NT2/D1 (cell line): ENCODE data around the gene PRPF40B.

Experiments
- DNase-seq: peaks from one replicate; pipeline ENCODE4 v3.0.0-alpha.2; 2011; ENCODE audit warnings: low read depth, low spot score
- H3K27me3 ChIP-seq: 2 replicates; pipeline ENCODE4 v1.6.0; 2011; ENCODE audit warnings: mild to moderate bottlenecking; ENCODE audit not compliant: insufficient read length, insufficient read depth
- H3K36me3 ChIP-seq: 2 replicates; pipeline ENCODE4 v1.6.1; 2011; ENCODE audit warnings: mild to moderate bottlenecking, low read length, mixed read lengths; ENCODE audit not compliant: insufficient read depth, insufficient read length
- H3K4me1 ChIP-seq: 2 replicates; pipeline ENCODE4 v1.5.1; 2011; ENCODE audit not compliant: insufficient read depth, insufficient read length
- H3K4me3 ChIP-seq: 2 replicates; pipeline ENCODE4 v1.5.1; 2011; ENCODE audit warnings: low read depth; ENCODE audit not compliant: insufficient read length
- H3K9ac ChIP-seq: 2 replicates; pipeline ENCODE4 v1.6.0; 2011; ENCODE audit warnings: low read depth; ENCODE audit not compliant: insufficient read length
- H3K9me3 ChIP-seq: 2 replicates; pipeline ENCODE4 v1.5.1; 2011; ENCODE audit warnings: mild to moderate bottlenecking, low read length; ENCODE audit not compliant: insufficient read depth
- SUZ12 ChIP-seq: IDR thresholded peaks from 2 replicates; pipeline ENCODE4 v1.6.1; 2011; ENCODE audit not compliant: insufficient read length, insufficient read depth; ENCODE audit errors: extremely low read depth
- YY1 ChIP-seq: IDR thresholded peaks from 2 replicates; pipeline ENCODE4 v1.6.1; 2011; ENCODE audit not compliant: insufficient read length, insufficient read depth
- ZNF274 ChIP-seq: IDR thresholded peaks from 2 replicates; pipeline ENCODE4 v1.6.1; 2011; ENCODE audit warnings: mild to moderate bottlenecking, low read depth, low read length

The PRPF40B gene

DNA sequence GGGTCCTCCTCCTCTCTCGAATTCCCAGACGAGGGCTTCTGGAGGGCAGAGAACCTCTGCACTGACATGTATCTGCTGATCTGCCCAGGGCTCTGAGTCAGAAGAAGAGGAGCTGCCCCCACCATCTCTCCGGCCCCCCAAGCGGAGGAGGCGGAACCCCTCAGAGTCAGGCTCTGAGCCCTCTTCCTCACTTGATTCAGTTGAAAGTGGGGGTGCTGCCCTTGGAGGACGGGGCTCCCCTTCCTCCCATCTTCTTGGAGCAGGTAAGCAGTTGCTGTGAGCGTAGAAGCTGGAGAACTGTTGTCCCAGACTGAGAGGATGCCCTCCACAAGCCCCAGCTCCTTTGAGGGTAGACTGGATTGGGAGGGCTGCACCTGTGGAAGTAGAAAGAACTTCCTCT, 19.8 kb downstream of the PRPF40B start:
- H3K4me1 ChIP-seq = peaks cover 9% of the 10 kb centered on the region
- no peak for DNase-seq
- TF ChIP-seq ZNF274 = no peak
- no peak for TF ChIP-seq SUZ12
- no peak for TF ChIP-seq YY1
- H3K36me3 ChIP-seq = peaks cover 66% of the 10 kb centered on the region
- no peaks in the 10 kb centered on the region for H3K27me3 ChIP-seq
- no peak overlapping the region for H3K4me3 ChIP-seq
- H3K9me3 ChIP-seq = no peaks in the 10 kb centered on the region
- no peak overlapping the region for H3K9ac ChIP-seq

DNA sequence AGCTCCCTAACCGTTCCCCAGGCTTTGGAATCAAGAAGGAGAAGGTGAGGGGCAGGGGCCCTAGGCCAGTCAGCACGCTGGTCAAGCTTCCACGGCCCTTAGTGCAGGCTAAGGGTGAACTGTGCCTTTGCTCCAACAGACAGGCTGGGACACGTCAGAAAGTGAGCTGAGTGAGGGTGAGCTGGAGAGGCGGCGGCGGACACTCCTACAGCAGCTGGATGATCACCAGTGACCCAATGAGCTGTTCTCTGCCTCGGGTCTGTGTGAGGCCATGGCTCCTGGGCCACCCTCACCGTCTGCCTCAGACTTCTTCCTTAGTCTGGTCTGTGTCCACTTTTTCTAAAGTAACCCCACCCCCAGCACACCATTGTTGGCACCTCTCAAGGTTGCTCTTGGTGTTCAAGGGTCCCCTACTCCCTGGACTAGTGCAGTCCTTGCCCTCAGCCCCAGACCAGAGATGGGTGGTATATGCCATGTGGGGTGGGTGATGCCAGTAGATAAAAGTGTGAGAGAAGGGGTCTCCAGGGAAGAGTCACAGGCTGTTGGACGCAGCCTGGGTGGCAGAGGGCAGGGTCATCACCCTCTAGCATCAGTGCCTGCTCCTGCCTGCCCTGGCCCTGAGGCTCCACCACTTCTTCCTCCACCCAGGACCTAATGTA, 20.7 kb downstream of the PRPF40B start:
- Histone ChIP-seq H3K9me3 (no peaks in the 10 kb centered on the region), H3K4me1 (peaks cover 9% of the 10 kb centered on the region), H3K27me3 (no peaks in the 10 kb centered on the region), H3K4me3 (no peak overlapping the region), H3K36me3 (peaks cover 75% of the 10 kb centered on the region), H3K9ac (no peak overlapping the region)
- DNase-seq = no peak
- no peak for TF ChIP-seq YY1
- TF ChIP-seq SUZ12 = no peak
- TF ChIP-seq ZNF274 = no peak

DNA sequence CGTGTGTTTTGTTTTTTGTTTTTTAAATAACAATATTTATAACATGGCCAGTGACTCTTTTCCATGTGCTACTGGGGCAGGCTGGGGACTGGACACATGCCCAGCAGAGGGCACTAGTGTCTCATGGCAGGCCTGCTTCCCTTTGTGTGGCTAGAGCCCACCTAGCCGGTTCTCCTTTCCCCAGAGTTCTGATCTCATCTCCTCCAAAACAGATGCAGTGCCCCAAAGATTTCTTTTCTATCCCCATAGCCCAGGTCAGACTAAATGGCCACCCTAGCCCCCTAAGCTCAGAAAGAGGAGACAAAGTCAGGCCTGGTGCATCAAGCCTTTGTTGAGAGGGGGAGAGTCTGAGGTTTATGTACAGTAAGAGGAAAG, 21.2 kb downstream of the PRPF40B start:
- Histone ChIP-seq H3K9ac (no peak overlapping the region), H3K27me3 (no peaks in the 10 kb centered on the region)

DNA sequence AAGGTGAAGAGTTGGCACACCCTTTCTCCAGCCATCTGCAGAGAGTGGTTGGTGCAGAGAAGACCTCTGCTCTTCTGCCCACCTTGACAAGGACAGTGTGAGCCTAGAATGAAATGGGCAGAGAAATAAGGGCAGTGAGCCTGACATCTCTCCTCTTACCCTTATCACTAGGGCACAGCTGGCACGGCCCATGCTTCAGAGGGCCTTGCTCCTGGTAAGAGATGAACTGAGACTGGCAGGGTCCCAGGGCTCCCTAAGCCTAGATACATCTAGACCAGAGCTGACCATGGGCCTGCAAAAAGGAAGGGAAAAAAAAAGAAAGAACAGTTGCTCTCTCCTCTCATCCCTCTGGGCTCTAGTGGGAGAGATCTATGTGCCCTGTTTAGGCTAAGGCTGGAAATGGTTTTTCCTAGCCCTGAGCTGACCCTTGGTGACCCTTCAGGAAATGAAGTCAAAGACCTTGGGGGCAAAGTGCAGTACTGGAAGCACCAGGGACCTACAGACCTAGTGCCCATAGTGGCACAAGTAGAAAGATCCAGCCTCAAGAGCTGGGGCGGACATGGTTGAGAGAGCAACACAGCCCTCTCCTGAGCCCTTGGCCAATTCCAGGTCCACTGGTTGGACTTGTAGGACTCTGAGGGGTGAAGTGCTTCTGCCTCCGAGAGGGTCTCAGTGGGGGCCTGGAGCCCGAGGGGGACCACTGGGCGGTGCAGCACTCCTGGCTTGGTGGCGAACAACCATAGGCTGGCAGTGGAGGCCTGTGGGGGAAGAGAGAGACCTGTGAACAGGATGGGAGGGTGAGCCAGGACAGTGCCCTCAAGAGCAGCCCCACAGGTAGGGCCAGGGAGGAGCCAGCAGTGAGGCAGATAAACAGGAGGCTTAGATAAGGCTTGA, 22.0 kb downstream of the PRPF40B start:
- Histone ChIP-seq H3K9me3 (no peaks in the 10 kb centered on the region), H3K9ac (no peak overlapping the region), H3K4me3 (no peak overlapping the region), H3K4me1 (peaks cover 9% of the 10 kb centered on the region), H3K36me3 (peaks cover 88% of the 10 kb centered on the region), H3K27me3 (no peaks in the 10 kb centered on the region)
- DNase-seq = no peak
- TF ChIP-seq ZNF274 = no peak
- TF ChIP-seq SUZ12 = no peak
- no peak for TF ChIP-seq YY1

More for the DNA sequence above, 21.2 kb downstream of the PRPF40B start:
- peak; percentile 64 for DNase-seq
- TF ChIP-seq SUZ12 (no peak), ZNF274 (no peak), YY1 (no peak)
- H3K36me3 ChIP-seq = peaks cover 81% of the 10 kb centered on the region
- H3K9me3 ChIP-seq = no peaks in the 10 kb centered on the region
- H3K4me3 ChIP-seq = no peak overlapping the region
- H3K4me1 ChIP-seq = peaks cover 9% of the 10 kb centered on the region

DNA sequence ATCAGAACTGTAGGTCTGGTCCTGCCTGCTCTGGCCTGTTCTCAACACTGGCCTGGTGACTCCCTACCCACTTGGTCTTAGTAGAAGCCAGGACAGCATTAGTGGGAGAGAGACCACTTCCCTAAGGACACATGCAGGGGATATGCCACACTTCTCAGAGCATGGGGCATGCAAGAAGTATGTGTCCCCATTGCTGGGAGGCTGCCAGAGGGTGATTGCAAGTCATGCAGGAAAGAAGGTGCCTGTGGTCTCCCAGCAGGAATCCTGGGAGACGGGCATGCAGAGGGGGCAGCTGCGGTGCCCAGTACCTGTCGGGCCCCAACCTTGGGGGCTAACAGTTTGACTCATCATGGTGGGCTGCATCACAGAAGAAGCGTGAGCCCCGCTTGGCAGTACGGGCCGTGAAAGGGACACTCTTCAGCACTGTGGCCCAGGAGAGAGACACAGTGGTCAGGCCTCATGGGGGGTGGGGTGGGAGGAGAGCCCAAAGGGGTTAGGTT, 23.0 kb downstream of the PRPF40B start:
- Histone ChIP-seq H3K9me3 (no peaks in the 10 kb centered on the region), H3K27me3 (no peaks in the 10 kb centered on the region), H3K9ac (no peak overlapping the region), H3K36me3 (peaks cover 98% of the 10 kb centered on the region), H3K4me3 (no peak overlapping the region), H3K4me1 (peaks cover 9% of the 10 kb centered on the region)
- no peak for TF ChIP-seq YY1
- TF ChIP-seq ZNF274 = no peak
- no peak for TF ChIP-seq SUZ12
- DNase-seq = no peak

DNA sequence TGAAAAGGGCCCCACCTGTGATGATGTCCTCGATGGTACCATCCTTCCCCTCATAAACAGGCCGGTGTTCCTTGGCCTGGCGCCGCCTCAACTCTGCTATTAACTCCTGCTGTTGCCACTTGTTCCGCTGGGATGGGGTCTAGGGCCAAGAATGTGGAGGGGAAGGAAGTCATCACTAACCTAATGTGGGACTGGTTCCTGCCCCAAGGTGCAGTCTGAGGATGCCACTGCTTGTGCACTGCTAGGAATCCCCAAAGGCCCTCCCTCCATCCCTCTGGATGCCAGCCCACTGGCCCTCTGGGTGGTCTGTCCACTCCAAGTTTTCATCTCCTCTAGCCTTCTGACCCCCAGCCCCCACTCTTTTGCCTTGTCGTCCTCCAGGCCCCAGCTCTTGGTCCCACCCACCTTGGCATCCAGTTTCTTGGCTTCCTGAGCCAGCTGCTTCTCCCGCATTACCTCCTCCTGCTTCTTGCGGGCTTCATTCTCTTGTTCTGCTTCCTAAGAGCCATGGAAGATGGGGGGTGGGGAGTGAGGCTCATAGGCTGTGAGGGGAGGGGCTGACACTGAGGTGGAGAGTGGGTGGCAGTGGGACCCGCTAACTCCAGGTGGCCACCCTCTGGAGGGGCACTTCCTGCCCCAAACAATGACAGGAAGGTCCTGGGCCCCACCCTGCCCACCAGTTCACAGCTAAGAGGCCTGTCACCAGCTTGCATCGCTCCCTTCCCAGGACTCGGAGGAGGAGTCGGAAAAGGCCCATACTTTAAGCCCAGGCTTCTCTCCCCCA, 23.7 kb downstream of the PRPF40B start:
- H3K27me3 ChIP-seq = no peaks in the 10 kb centered on the region
- TF ChIP-seq YY1 (no peak), ZNF274 (no peak), SUZ12 (no peak)
- DNase-seq = no peak
- peaks cover 8% of the 10 kb centered on the region for H3K4me1 ChIP-seq
- H3K36me3 ChIP-seq = peaks cover 99% of the 10 kb centered on the region
- H3K9ac ChIP-seq = no peak overlapping the region
- H3K9me3 ChIP-seq = no peaks in the 10 kb centered on the region
- H3K4me3 ChIP-seq = no peak overlapping the region
